Measurements from ENCODE around the gene TES. TPM values are rescaled to one million over a fixed set of nuclear protein-coding genes. Genes with fewer than 3 reads are reported as not detected.
A peak's percentile ranks its signal among the peaks of the same experiment; 100 is the strongest.

The TES gene
- total RNA-seq, 1 experiment from 2014 or later: 120 TPM

DNA sequence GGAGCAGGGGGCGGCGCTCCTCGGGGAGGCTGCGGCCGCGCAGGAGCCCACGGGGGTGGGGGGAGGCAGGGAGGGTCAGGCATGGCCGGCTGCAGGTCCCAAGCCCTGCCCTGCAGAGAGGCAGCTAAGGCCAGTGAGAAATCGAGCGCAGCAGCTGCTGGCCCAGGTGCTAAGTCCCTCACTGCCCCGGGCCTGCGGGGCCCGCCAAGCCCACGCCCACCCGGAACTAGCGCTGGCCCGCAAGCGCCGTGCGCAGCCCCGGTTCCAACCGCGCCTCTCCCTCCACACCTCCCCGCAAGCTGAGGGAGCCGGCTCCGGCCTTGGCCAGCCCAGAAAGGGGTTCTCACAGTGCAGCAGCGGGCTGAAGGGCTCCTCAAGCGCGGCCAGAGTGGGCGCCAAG, 28.3 kb upstream of the TES start:
- Histone ChIP-seq H3K4me1 (ENCODE audit: insufficient read depth, low read length) (peaks cover 3% of the 10 kb centered on the region; the same call in 1 of the 2 replicates), H3K4me3 (ENCODE audit: low read length) (no peak overlapping the region), H3K9me3 (ENCODE audit: low read length) (no peaks in the 10 kb centered on the region), H3K9ac (ENCODE audit: low read length) (no peak overlapping the region), H3K27me3 (ENCODE audit: low read length) (no peaks in the 10 kb centered on the region), H2AFZ (ENCODE audit: low read length) (no peak overlapping the region), H4K20me1 (ENCODE audit: low read length) (no peaks in the 10 kb centered on the region), H3K9me2 (replicated peaks; ENCODE audit: low read length) (no peaks in the 10 kb centered on the region), H3K27ac (ENCODE audit: low read length) (no peak overlapping the region), H3K36me3 (ENCODE audit: low read depth, low read length) (no peaks in the 10 kb centered on the region; the same call in 1 of the 2 replicates), H3K79me2 (ENCODE audit: low read length) (no peaks in the 10 kb centered on the region), H3F3A (ENCODE audit: low read length, unreplicated experiment) (no peaks in the 10 kb centered on the region), H3K4me2 (ENCODE audit: low read length) (no peak overlapping the region)
- TF ChIP-seq EZH2phosphoT487 (IDR thresholded peaks at IDR 0.05; ENCODE audit: borderline replicate concordance, low read length) (no peak), EZH2 (IDR thresholded peaks at IDR 0.05; ENCODE audit: low read length, unreplicated experiment) (no peak)
- TF ChIP-seq, protein P1, sequence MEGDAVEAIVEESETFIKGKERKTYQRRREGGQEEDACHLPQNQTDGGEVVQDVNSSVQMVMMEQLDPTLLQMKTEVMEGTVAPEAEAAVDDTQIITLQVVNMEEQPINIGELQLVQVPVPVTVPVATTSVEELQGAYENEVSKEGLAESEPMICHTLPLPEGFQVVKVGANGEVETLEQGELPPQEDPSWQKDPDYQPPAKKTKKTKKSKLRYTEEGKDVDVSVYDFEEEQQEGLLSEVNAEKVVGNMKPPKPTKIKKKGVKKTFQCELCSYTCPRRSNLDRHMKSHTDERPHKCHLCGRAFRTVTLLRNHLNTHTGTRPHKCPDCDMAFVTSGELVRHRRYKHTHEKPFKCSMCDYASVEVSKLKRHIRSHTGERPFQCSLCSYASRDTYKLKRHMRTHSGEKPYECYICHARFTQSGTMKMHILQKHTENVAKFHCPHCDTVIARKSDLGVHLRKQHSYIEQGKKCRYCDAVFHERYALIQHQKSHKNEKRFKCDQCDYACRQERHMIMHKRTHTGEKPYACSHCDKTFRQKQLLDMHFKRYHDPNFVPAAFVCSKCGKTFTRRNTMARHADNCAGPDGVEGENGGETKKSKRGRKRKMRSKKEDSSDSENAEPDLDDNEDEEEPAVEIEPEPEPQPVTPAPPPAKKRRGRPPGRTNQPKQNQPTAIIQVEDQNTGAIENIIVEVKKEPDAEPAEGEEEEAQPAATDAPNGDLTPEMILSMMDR (conservative IDR thresholded peaks at IDR 0.05; ENCODE audit: low read depth, low read length): no peak
- no peak for DNase-seq
- POLR2A ChIA-PET (ENCODE audit: unreplicated experiment): no interaction called here
- BruUV-seq (replicated peaks): no TSS peak
- CTCF ChIA-PET: interaction anchor here (0.6 kb wide), 1 partner anchor 409 kb away, joined by 3 read pairs; no protein-coding TSS in a partner anchor
- no peak for ATAC-seq
- intact Hi-C loops (cut with micrococcal nuclease): no loop called here

DNA sequence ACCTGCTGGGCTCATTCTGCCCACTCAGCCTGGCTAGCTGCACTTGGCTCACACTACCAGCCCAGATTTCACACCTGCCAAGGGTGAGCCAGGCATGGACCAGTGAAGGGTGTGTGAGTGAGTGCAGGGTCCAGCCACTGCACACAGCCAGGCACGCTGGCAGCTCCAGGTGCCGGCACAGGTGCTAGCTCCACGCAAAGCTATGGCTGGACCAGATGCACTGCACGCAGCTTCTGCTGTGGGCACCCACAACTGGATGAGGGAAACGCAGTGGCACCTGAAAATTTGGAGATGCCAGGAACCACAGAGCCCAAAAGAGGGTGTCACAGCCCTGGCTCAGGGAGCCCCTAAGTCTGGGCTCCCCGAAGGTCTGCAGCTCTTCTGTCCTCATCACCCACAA, 24.9 kb upstream of the TES start:
- ChIA-PET CTCF (no interaction called here), POLR2A (ENCODE audit: unreplicated experiment) (interaction anchor here (0.5 kb wide), 1 partner anchor 422 kb away, joined by 3 read pairs; no protein-coding TSS in a partner anchor)
- no TSS peak for BruUV-seq (replicated peaks)
- Histone ChIP-seq H3K79me2 (ENCODE audit: low read length) (no peaks in the 10 kb centered on the region), H3K9me3 (ENCODE audit: low read length) (no peaks in the 10 kb centered on the region), H3K4me1 (ENCODE audit: insufficient read depth, low read length) (no peaks in the 10 kb centered on the region), H3K27me3 (ENCODE audit: low read length) (no peaks in the 10 kb centered on the region), H4K20me1 (ENCODE audit: low read length) (no peaks in the 10 kb centered on the region), H3K4me2 (ENCODE audit: low read length) (no peak overlapping the region), H3K36me3 (ENCODE audit: low read depth, low read length) (no peaks in the 10 kb centered on the region; the same call in 1 of the 2 replicates), H2AFZ (ENCODE audit: low read length) (no peak overlapping the region), H3K9ac (ENCODE audit: low read length) (no peak overlapping the region), H3K27ac (ENCODE audit: low read length) (no peak overlapping the region), H3K4me3 (ENCODE audit: low read length) (no peak overlapping the region), H3K9me2 (replicated peaks; ENCODE audit: low read length) (no peaks in the 10 kb centered on the region), H3F3A (ENCODE audit: low read length, unreplicated experiment) (no peaks in the 10 kb centered on the region)
- TF ChIP-seq EZH2 (IDR thresholded peaks at IDR 0.05; ENCODE audit: low read length, unreplicated experiment) (no peak), EZH2phosphoT487 (IDR thresholded peaks at IDR 0.05; ENCODE audit: borderline replicate concordance, low read length) (no peak)
- TF ChIP-seq, protein P1 (conservative IDR thresholded peaks at IDR 0.05; ENCODE audit: low read depth, low read length): no peak
- DNase-seq (no peak), ATAC-seq (no peak)
- intact Hi-C loops (cut with micrococcal nuclease): no loop called here

DNA sequence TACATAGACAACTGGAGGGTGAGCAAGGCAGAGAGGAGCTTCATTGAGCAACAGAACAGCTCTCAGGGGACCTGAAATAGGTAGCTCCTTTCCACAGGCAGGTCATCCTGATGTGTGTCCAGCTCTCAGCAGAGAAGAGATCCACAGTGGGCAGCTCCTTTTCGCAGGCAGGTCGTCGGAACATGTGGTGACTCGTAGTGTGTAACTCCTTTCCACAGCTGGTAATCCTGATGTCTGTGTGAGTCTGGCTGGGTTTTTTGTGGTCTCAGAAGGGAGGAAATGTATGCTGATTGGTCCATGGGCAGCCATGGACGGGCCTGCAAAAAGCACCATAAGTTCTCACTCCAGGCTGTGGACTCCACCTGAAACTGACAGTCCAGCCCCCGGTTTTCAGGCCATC, 24.4 kb upstream of the TES start:
- TF ChIP-seq EZH2 (IDR thresholded peaks at IDR 0.05; ENCODE audit: low read length, unreplicated experiment) (no peak), EZH2phosphoT487 (IDR thresholded peaks at IDR 0.05; ENCODE audit: borderline replicate concordance, low read length) (no peak)
- TF ChIP-seq, protein P1 (conservative IDR thresholded peaks at IDR 0.05; ENCODE audit: low read depth, low read length): no peak
- CTCF ChIA-PET: no interaction called here
- no peaks in the 10 kb centered on the region for H3K79me2 ChIP-seq (ENCODE audit: low read length)

More for the DNA sequence above, 24.4 kb upstream of the TES start:
- no TSS peak for BruUV-seq (replicated peaks)
- H3K9ac ChIP-seq (ENCODE audit: low read length): no peak overlapping the region
- H3K27me3 ChIP-seq (ENCODE audit: low read length): no peaks in the 10 kb centered on the region
- no peaks in the 10 kb centered on the region for H4K20me1 ChIP-seq (ENCODE audit: low read length)
- no peaks in the 10 kb centered on the region; the same call in 1 of the 2 replicates for H3K36me3 ChIP-seq (ENCODE audit: low read depth, low read length)
- H3K4me2 ChIP-seq (ENCODE audit: low read length): no peak overlapping the region
- no peaks in the 10 kb centered on the region for H3F3A ChIP-seq (ENCODE audit: low read length, unreplicated experiment)
- H3K27ac ChIP-seq (ENCODE audit: low read length): no peak overlapping the region
- peak; percentile 49; the same call in 1 of the 2 replicates for ATAC-seq
- POLR2A ChIA-PET (ENCODE audit: unreplicated experiment): no interaction called here
- no peak overlapping the region for H2AFZ ChIP-seq (ENCODE audit: low read length)
- H3K9me3 ChIP-seq (ENCODE audit: low read length): no peaks in the 10 kb centered on the region
- intact Hi-C loops (cut with micrococcal nuclease): no loop called here
- H3K9me2 ChIP-seq (replicated peaks; ENCODE audit: low read length): no peaks in the 10 kb centered on the region
- no peak for DNase-seq
- H3K4me3 ChIP-seq (ENCODE audit: low read length): no peak overlapping the region
- H3K4me1 ChIP-seq (ENCODE audit: insufficient read depth, low read length): no peaks in the 10 kb centered on the region
